Measurements from ENCODE around the gene RAD51B. TPM values are rescaled to one million over a fixed set of nuclear protein-coding genes. Genes with fewer than 3 reads are reported as not detected.

RAD51B gene
- total RNA-seq, 1 experiment from 2014 or later: 16.7 TPM

- no peak overlapping the region for H3K14ac ChIP-seq (ENCODE audit: insufficient read depth, low read length)
- H2BK5ac ChIP-seq (ENCODE audit: insufficient read length, low read length): no peak overlapping the region
- no peak overlapping the region for H3K4ac ChIP-seq (ENCODE audit: low read depth, low read length)
- Mint-ChIP-seq H3K27me3 (ENCODE audit: low read depth) (peaks cover 4% of the 10 kb centered on the region), H3K9me3 (no peaks in the 10 kb centered on the region), H3K36me3 (ENCODE audit: insufficient read depth in 1 of 3, low read depth in 3 of 3) (no peaks in the 10 kb centered on the region; a peak in 2 of 7 replicates), H3K27ac (no peak overlapping the region; a peak in 1 of 7 replicates), H3K4me3 (no peak overlapping the region), H3K4me1 (peaks cover 33 to 46% of the 10 kb centered on the region in 2 experiments)
- no peak overlapping the region for H3K4me2 ChIP-seq (ENCODE audit: insufficient read depth, insufficient read length, low read length)
- no peak overlapping the region for H4K91ac ChIP-seq (ENCODE audit: insufficient read length, low read depth, low read length)
- H3K23ac ChIP-seq (ENCODE audit: insufficient read length, low read depth, low read length): no peak overlapping the region
- no peak for TF ChIP-seq CTCF (conservative IDR thresholded peaks at IDR 0.05)
- H3K27ac ChIP-seq (ENCODE audit: insufficient read length, low read depth, low read length): no peak overlapping the region
- no peak overlapping the region for H4K8ac ChIP-seq (replicated peaks; ENCODE audit: insufficient read length, low read depth, low read length)
- no peak overlapping the region for H3T11ph ChIP-seq (ENCODE audit: low read length)
- no peaks in the 10 kb centered on the region for H3K23me2 ChIP-seq (ENCODE audit: insufficient read length, low read depth, low read length, poor library complexity, severe bottlenecking)
- H3K79me1 ChIP-seq (ENCODE audit: insufficient read depth, low read depth, low read length, poor library complexity, severe bottlenecking): no peaks in the 10 kb centered on the region
- H3K4me1 ChIP-seq (ENCODE audit: insufficient read depth, low read length): peaks cover 3% of the 10 kb centered on the region; the same call in 1 of the 2 replicates
- H4K5ac ChIP-seq (ENCODE audit: insufficient read length, low read depth, low read length): no peak overlapping the region
- no peaks in the 10 kb centered on the region for H3K9me3 ChIP-seq (ENCODE audit: control insufficient read depth, low read depth, low read length)
- no peak overlapping the region for H3K56ac ChIP-seq (ENCODE audit: insufficient read length, low read depth, low read length)
- H3K9ac ChIP-seq (ENCODE audit: extremely low read depth, insufficient read length, low read length): no peak overlapping the region
- DNase-seq: no peak
- no peak overlapping the region for H2BK15ac ChIP-seq (ENCODE audit: low read depth, low read length)
- no peak overlapping the region for H2BK20ac ChIP-seq (ENCODE audit: low read depth, low read length, poor library complexity, severe bottlenecking)
- H2BK12ac ChIP-seq (ENCODE audit: insufficient read length, low read depth, low read length): no peak overlapping the region
- H3K27me3 ChIP-seq (ENCODE audit: insufficient read depth, low read length): no peaks in the 10 kb centered on the region
- H2AFZ ChIP-seq (ENCODE audit: low read length): no peak overlapping the region
- no peak overlapping the region for H2BK120ac ChIP-seq (ENCODE audit: low read depth, low read length, poor library complexity, severe bottlenecking)
- no peaks in the 10 kb centered on the region for H3K79me2 ChIP-seq (ENCODE audit: insufficient read depth, low read length)
- H3K18ac ChIP-seq (ENCODE audit: insufficient read length, low read depth, low read length): no peak overlapping the region
- H2AK5ac ChIP-seq (ENCODE audit: insufficient read length, low read length): no peak overlapping the region
- no peaks in the 10 kb centered on the region for H4K20me1 ChIP-seq (ENCODE audit: control insufficient read depth, insufficient read depth, insufficient read length)
- no CpG with 5 or more reads among the region's 3 CpGs for WGBS (ENCODE audit: extremely low coverage, insufficient read length, low lambda C conversion rate)
These were observed 659.7 kb downstream of the RAD51B start for GRCh38 chr14:68479247-68479646.
